Activated CD8-positive, alpha-beta memory T cell treated with anti-CD3 and anti-CD28 coated beads, Interleukin-2, amount 50 U/mL, for 1 hour (primary cell): ENCODE data around the gene TMEM150C.

Experiments
- DNase-seq: peaks from one replicate; pipeline ENCODE4 v3.0.0-alpha.2; 2020; ENCODE audit errors: extremely low read depth

The TMEM150C gene

DNA sequence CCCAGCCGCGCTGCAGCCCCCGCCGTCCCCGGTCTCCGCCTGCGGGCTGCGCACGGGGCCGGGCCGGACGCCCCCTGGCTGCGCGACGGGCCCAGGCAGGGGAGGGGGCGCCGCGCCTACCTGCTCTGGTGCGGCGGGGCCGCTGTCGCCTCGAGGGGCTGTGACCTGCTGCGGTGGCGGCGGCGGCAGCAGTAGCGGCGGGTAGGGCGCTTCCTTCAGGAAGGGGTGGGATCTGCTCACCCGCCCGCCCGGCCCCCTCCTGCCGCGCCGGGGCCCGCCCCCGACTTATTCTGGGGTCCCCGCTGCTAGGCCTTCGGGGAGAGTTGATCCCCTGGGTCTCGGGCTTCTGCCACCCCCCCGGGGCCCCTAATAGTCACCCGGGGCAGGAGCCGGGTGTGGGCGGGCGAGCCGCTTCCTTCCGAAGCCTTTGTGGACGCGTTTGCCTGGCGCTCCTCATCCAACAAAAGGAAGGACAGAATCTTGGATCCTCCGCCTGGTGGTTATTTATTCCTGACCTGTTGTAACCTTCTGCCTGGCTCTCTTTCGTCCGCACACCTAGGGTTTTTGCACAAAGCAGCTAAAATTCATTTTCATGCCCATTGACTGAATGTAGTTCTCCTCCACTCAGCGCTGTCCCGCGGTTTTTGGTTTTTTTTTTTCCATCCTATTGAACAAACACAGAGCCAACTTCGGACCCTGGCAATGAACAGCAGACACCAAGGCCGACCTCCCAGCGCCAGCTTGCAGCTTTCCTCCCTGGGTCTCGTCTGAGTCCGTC, at the start of gene TMEM150C:
Gene TMEM150C, minus strand, starts transcription at position 203 of the 778 bp plus-strand sequence. CDS start 57,331 bp downstream, outside the sequence.
- no peak for DNase-seq

DNA sequence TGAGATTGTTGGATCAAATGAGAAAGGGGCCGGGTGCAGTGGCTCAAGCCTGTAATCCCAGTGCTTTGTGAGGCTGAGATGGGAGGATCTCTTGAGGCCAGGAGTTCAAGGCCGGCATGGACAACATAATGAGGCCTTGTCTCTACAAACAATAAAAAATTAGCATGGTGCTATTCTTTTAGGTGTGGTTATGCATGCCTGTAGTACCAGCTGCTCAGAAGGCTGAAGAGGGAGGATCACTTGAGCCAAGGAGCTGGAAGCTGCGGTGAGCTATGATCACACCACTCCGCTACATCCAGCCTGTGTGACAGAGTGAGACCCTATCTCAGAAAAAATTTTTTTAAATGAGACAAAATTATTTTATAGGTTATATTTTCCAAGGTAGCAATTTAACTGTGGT, 49.7 kb upstream of the TMEM150C start:
- DNase-seq: no peak

- DNase-seq: no peak
These were observed 48.3 kb upstream of the TMEM150C start for GRCh38 chr4:82610041-82610440.

- no peak for DNase-seq
These were observed 44.8 kb upstream of the TMEM150C start for GRCh38 chr4:82606622-82607021.

- DNase-seq: no peak
These were observed 42.7 kb upstream of the TMEM150C start for GRCh38 chr4:82604522-82604921.

DNA sequence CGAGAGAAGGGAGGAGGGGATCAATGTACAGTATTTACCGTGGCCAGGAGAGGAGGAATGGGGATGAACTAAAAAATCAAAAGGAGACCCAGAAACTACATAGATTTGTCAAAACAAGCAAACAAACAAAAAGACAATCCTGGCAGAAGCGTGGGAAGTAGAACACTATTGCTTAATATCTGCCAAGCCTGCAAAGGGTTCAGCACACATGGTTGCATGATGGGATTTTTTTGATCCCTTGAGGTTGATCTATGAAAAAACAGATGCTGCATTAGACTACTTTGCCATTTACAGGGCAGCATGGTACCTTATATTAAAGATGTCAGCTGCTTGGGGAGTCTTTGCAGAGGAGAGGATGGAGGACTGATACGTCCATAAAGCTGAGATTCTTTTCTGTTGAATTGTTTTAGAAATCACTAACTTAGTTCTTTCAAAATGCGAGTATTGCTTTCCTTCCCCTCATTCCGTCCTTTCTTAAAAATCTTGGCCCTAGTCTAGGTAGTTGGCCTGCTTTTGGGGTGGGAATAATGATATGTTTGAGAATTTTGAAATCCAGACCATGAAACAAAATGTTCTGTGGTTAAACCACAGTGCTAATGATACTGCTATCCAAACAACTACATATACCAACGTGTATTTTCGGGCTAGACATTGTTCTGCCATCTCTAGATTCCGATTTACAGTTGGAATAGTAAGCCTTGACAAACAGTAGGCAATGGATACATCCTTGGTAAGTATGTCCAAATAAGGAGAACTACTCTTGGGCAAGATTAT, 39.6 kb upstream of the TMEM150C start:
- DNase-seq: no peak

DNA sequence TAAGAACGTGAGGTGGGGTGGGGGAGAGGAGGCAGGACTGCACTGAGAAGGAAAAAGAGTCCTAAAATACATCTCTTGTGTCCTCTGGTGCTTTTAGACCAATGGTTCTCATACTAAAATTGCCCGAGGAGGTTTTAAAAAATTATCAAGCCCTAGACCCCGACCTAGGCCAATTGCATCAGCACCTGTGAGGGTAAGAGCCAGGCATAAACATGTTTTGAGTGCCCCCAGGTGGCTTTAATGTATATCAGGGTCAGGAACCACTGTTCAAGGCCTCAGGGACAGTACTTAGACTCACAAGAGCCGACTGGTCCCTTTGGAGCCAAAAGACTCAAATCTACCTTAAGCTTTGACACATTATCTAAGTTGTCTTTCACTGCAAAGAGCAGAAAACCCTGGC, 37.5 kb upstream of the TMEM150C start:
- DNase-seq: no peak

DNA sequence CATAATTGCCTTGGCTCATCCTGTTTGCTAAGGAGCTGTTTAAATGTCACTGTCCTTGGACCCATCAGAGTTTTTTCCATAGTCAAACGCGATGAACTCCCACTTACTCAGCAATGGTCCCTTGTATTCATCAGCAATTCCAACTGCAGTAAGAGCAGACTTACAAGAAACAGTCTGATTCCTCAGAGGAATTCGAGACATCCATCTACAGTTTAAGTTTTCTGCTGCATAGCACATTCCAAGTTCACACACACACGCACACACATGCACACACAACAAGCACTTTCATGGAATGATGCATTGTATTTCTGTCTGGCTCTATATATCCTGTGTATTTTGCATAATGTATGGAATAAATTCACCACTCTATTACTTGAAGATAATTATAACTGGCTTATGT, 32.7 kb upstream of the TMEM150C start:
- DNase-seq: no peak

DNA sequence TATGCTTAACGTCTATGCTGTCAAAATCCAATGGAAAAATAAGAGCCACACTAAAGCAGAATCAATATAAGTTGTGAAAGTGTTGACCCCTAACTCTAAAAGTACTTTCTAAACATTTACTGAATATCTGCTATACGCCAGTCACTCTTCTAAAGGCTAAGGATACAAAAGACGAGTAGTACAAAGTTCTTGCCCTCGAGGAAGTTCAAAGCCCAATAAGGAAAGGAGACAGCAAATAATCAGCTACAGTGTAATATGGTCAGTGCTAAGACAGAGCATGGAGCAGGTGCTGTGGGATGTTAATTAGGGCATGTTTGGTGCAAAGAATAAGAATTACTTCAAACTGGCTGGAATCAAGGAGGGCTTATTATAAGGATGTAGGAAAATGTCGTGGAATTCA, 31.6 kb upstream of the TMEM150C start:
- no peak for DNase-seq

GRCh38 chr4:82592639-82593038, 30.9 kb upstream of the TMEM150C start:
- no peak for DNase-seq

DNA sequence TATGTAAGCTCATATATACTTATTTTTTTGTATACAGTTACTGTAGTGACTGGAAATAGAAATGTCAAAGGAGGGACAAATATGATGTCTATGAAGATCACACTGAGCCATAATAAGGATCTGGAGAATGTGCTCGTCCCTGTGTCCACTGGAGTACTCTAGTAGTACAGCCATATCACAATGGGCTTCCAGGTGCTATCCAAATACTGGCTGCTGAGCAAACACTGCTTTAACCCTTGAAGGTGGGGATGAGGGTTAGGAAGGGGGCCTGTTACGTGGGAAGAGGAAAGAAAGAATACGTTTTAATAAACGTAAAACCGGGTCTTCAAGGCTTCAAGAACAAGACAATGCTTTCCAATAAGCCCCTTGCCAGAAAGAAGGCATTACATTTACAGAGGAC, 29.8 kb upstream of the TMEM150C start:
- DNase-seq: no peak

GRCh38 chr4:82589756-82590155, 28.0 kb upstream of the TMEM150C start:
- no peak for DNase-seq

DNA sequence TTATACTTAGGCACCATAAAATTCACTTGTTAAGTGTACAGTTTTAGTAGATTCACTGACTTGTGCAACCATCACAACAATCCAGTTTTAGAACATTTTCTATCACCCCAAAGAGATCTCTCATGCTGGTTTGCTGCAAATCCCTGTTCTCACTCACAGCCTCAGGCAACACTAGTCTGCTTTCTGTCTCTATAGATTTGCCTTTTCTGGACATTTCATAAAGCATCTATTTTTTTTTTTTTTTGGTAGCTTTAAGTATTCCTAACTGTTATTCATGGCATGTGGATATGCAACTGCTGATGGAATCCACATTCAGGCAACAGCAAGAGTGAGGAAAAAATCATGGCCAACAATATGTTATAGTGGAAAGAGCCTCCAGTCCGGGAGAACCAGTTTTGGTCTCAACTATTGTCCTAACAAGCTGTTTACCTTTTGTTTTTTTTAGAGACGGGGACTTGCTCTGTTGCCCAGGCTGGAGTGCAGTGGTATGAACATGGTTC, 27.0 kb upstream of the TMEM150C start:
- no peak for DNase-seq

DNA sequence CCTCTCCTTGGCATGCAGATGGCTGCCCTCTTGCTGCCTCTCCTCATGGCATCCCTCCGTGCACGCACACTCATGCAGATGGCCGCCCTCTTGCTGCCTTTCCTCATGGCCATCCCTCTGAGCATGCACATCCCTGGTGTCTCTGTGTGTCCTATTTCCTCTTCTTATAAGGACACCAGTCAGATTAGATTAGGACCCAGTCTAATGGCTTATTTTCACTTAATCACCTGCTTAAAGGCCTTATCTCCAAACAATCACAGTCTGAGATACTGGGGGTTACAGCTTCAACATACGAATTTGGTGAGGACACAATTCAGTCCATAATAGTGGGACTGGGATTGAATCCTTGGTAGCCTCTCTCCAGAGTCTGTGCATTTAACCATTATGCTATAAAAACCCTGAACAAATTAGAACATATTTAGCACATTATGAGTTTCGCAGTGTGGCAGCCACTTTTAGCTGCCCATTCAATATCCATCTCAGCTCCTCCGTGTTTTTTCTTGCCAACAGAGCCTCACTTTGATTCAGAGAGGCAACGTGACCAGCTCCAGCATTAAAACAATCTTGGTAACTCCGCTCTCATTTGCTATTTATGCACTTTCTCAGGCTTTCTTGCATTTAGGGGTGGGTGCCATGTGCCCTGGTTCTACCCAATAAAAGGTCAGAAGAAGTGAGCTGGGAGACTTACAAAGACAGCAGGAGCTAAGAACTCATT, 26.2 kb upstream of the TMEM150C start:
- no peak for DNase-seq

- DNase-seq: no peak
These were observed 24.1 kb upstream of the TMEM150C start for GRCh38 chr4:82585690-82586435.

- no peak for DNase-seq
These were observed 23.1 kb upstream of the TMEM150C start for GRCh38 chr4:82584931-82585330.

DNA sequence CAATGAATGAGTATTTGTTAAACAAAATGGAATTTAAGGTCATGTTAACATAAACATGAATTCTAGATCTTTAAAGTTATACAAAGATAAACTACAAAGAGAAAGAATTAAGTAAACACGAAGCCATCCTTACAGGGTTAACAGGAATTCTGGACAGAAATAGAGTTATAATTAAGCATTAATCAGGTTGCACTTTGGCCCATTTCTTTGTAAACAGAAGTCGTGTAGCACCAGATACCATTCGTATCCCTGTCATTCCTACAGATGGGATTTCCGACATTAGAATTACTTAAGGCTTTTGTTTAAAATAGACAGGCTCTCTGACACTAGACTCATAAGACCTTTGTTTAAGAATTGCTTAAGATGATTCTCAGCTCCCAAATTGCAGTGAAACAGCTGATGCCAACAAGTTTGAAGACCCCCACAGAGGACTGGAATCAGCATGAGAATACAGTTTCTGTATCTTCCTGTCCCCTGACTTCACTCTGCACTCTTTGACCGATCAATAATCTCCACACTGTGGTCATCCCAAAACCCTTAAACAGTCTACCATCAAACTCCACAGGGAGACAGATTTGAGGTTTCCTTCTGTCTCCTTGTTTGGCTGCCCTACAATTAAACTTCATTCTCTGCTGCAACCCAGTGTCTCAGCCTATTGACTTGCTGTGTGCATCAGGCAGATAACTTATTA, 22.3 kb upstream of the TMEM150C start:
- DNase-seq: no peak

GRCh38 chr4:82579932-82580331, 18.1 kb upstream of the TMEM150C start:
- no peak for DNase-seq

- DNase-seq: no peak
These were observed 17.1 kb upstream of the TMEM150C start for GRCh38 chr4:82578935-82579334.

GRCh38 chr4:82577451-82577850, 15.7 kb upstream of the TMEM150C start:
- DNase-seq: no peak

GRCh38 chr4:82569727-82570126, 7.9 kb upstream of the TMEM150C start:
- DNase-seq: no peak
